H9 (cell line): Measurements from ENCODE around the gene SDHAF2. TPM values are rescaled to one million over a fixed set of nuclear protein-coding genes. Genes with fewer than 3 reads are reported as not detected.

Experiments
- DNase-seq: peaks from one replicate; pipeline ENCODE4 v3.0.0-alpha.2; 2017
- H2AFZ ChIP-seq: one replicate; pipeline ENCODE4 v1.6.1; 2013; ENCODE audit warnings: mild to moderate bottlenecking, low read length, control low read depth, moderate library complexity
- H2AK5ac ChIP-seq: 2 replicates; pipeline ENCODE4 v1.6.1; 2013; ENCODE audit warnings: low read length, control low read depth, mixed read lengths; ENCODE audit not compliant: insufficient read length
- H2BK120ac ChIP-seq: one replicate; pipeline ENCODE4 v1.6.1; 2013; ENCODE audit warnings: low read depth, mild to moderate bottlenecking, low read length, control low read depth, inconsistent platforms; ENCODE audit not compliant: poor library complexity, severe bottlenecking
- H2BK12ac ChIP-seq: 2 replicates; pipeline ENCODE4 v1.6.1; 2013; ENCODE audit warnings: low read length, control low read depth, mixed read lengths, low read depth; ENCODE audit not compliant: insufficient read length
- H2BK15ac ChIP-seq: 2 replicates; pipeline ENCODE4 v1.6.1; 2013; ENCODE audit warnings: low read depth, low read length, control low read depth
- H2BK20ac ChIP-seq: one replicate; pipeline ENCODE4 v1.6.1; 2013; ENCODE audit warnings: low read depth, mild to moderate bottlenecking, low read length, control low read depth, inconsistent platforms; ENCODE audit not compliant: poor library complexity, severe bottlenecking
- H2BK5ac ChIP-seq: 2 replicates; pipeline ENCODE4 v1.6.1; 2013; ENCODE audit warnings: low read length, control low read depth, mixed read lengths; ENCODE audit not compliant: insufficient read length
- H3K14ac ChIP-seq: 2 replicates; pipeline ENCODE4 v1.6.1; 2013; ENCODE audit warnings: low read length, control low read depth; ENCODE audit not compliant: insufficient read depth
- H3K18ac ChIP-seq: 2 replicates; pipeline ENCODE4 v1.6.1; 2013; ENCODE audit warnings: low read depth, mild to moderate bottlenecking, mixed read lengths, low read length, control low read depth; ENCODE audit not compliant: insufficient read length
- H3K23ac ChIP-seq: 2 replicates; pipeline ENCODE4 v1.6.1; 2013; ENCODE audit warnings: low read length, control low read depth, mixed read lengths, low read depth; ENCODE audit not compliant: insufficient read length
- H3K23me2 ChIP-seq: 2 replicates; pipeline ENCODE4 v1.6.1; 2013; ENCODE audit warnings: low read depth, mild to moderate bottlenecking, mixed read lengths, low read length, control low read depth; ENCODE audit not compliant: insufficient read length, poor library complexity, severe bottlenecking
- H3K27ac ChIP-seq: 2 replicates; pipeline ENCODE4 v1.5.1; 2013; ENCODE audit warnings: low read length, control low read depth, mixed read lengths, low read depth; ENCODE audit not compliant: insufficient read length
- H3K27me3 ChIP-seq: 2 replicates; pipeline ENCODE4 v1.6.1; 2013; ENCODE audit warnings: low read length, control low read depth, inconsistent platforms; ENCODE audit not compliant: insufficient read depth
- H3K4ac ChIP-seq: 2 replicates; pipeline ENCODE4 v1.6.1; 2013; ENCODE audit warnings: low read depth, mild to moderate bottlenecking, control low read depth, inconsistent platforms, low read length, moderate library complexity
- H3K4me1 ChIP-seq: 2 replicates; pipeline ENCODE4 v1.6.1; 2013; ENCODE audit warnings: low read length, control low read depth, inconsistent platforms; ENCODE audit not compliant: insufficient read depth
- H3K4me2 ChIP-seq: 2 replicates; pipeline ENCODE4 v1.6.1; 2013; ENCODE audit warnings: low read length, control low read depth, mixed read lengths; ENCODE audit not compliant: insufficient read length, insufficient read depth
- H3K56ac ChIP-seq: 2 replicates; pipeline ENCODE4 v1.6.1; 2013; ENCODE audit warnings: low read depth, mild to moderate bottlenecking, mixed read lengths, low read length, control low read depth; ENCODE audit not compliant: insufficient read length
- H3K79me1 ChIP-seq: 2 replicates; pipeline ENCODE4 v1.6.1; 2013; ENCODE audit warnings: low read depth, mild to moderate bottlenecking, moderate library complexity, low read length, control low read depth, inconsistent platforms; ENCODE audit not compliant: insufficient read depth, poor library complexity, severe bottlenecking
- H3K79me2 ChIP-seq: 2 replicates; pipeline ENCODE4 v1.6.1; 2013; ENCODE audit warnings: low read length, control low read depth, inconsistent platforms; ENCODE audit not compliant: insufficient read depth
- H3K9ac ChIP-seq: 2 replicates; pipeline ENCODE4 v1.6.1; 2013; ENCODE audit warnings: low read length, control low read depth, mixed read lengths; ENCODE audit not compliant: insufficient read length; ENCODE audit errors: extremely low read depth
- H3K9me3 ChIP-seq: one replicate; pipeline ENCODE4 v1.6.1; 2013; ENCODE audit warnings: low read depth, low read length, inconsistent platforms; ENCODE audit not compliant: control insufficient read depth
- H3T11ph ChIP-seq: one replicate; pipeline ENCODE4 v1.6.1; 2013; ENCODE audit warnings: mild to moderate bottlenecking, low read length, control low read depth, inconsistent platforms
- H4K20me1 ChIP-seq: one replicate; pipeline ENCODE4 v1.6.1; 2013; ENCODE audit not compliant: control insufficient read depth, insufficient read length, insufficient read depth
- H4K5ac ChIP-seq: 2 replicates; pipeline ENCODE4 v1.6.1; 2013; ENCODE audit warnings: low read depth, mild to moderate bottlenecking, mixed read lengths, low read length, control low read depth; ENCODE audit not compliant: insufficient read length
- H4K8ac ChIP-seq: replicated peaks from 2 replicates; pipeline ENCODE4 v1.6.1; 2013; ENCODE audit warnings: low read length, control low read depth, mixed read lengths, low read depth; ENCODE audit not compliant: insufficient read length
- H4K91ac ChIP-seq: 2 replicates; pipeline ENCODE4 v1.6.1; 2013; ENCODE audit warnings: low read depth, mild to moderate bottlenecking, moderate library complexity, mixed read lengths, low read length, control low read depth; ENCODE audit not compliant: insufficient read length
- H3K27ac Mint-ChIP-seq, 3 experiments: 2 replicates in 2 of 3; 3 replicates in 1 of 3; pipeline ENCODE4 v1.8.0; 2020 to 2021; ENCODE audit warnings: mixed read lengths in 3 of 3, mild to moderate bottlenecking in 1 of 3, moderate library complexity in 1 of 3
- H3K27me3 Mint-ChIP-seq: 2 replicates; pipeline ENCODE4 v1.8.0; 2021; ENCODE audit warnings: low read depth, mild to moderate bottlenecking, moderate library complexity, mixed read lengths
- H3K36me3 Mint-ChIP-seq, 3 experiments: 2 replicates in 2 of 3; 3 replicates in 1 of 3; pipeline ENCODE4 v1.8.0; 2020 to 2021; ENCODE audit warnings: low read depth in 3 of 3, mixed read lengths in 3 of 3; ENCODE audit not compliant: insufficient read depth in 1 of 3
- H3K4me1 Mint-ChIP-seq, 2 experiments: 2 replicates each; pipeline ENCODE4 v1.8.0; 2020; ENCODE audit warnings: mixed read lengths in 2 of 2
- H3K4me3 Mint-ChIP-seq, 2 experiments: 2 replicates in 1 of 2; 3 replicates in 1 of 2; pipeline ENCODE4 v1.8.0; 2020 to 2021; ENCODE audit warnings: mild to moderate bottlenecking in 2 of 2, mixed read lengths in 2 of 2, moderate library complexity in 1 of 2
- H3K9me3 Mint-ChIP-seq, 2 experiments: 2 replicates in 1 of 2; 3 replicates in 1 of 2; pipeline ENCODE4 v1.8.0; 2020; ENCODE audit warnings: mild to moderate bottlenecking in 2 of 2, mixed read lengths in 2 of 2, moderate library complexity in 1 of 2
- WGBS: extraction: QIAGEN DNeasy Blood & Tissue Kit; methylation state at CpG from one replicate; pipeline ENCODE4 v1.1.7; 2013; ENCODE audit warnings: missing lambda C conversion rate, low lambda C conversion rate, mixed read lengths; ENCODE audit not compliant: insufficient read length; ENCODE audit errors: extremely low coverage; 5-methylcytosine and 5-hydroxymethylcytosine counted together
- total RNA-seq: library from RNA; stranded (reverse); gene quantifications from 2 replicates; pipeline ENCODE4 v1.2.1, GENCODE V29; 2021
- TF ChIP-seq, protein P1 (sequence below): fragments of 200-600 bp; sonication (generic); conservative IDR thresholded peaks from 3 replicates; pipeline ENCODE4 v1.8.0; 2021; ENCODE audit warnings: antibody characterized with exemption, mild to moderate bottlenecking

SDHAF2 gene
- total RNA-seq, 1 experiment from 2014 or later: 41.8 TPM

DNA sequence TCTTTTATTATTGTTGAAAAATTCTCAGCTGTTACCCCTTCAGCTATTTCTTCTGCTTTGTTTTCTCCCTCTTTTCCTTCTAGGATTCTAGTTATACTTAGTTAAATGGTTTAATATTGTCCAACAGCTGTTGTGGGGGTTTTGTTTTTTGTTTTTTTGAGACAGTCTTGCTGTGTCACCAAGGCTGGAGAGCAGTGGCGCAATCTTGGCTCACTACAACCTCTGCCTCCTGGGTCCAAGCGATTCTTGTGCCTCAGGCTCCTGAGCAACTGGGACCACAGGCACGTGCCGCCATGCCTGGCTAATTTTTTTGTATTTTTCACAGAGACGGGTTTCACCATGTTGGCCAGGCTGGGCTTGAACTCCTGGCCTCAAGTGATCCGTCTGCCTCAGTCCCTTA, 12.7 kb downstream of the SDHAF2 start:
- Histone ChIP-seq H3K9ac (no peak overlapping the region), H3K14ac (no peak overlapping the region), H3K27ac (no peak overlapping the region), H3K4ac (no peak overlapping the region), H3T11ph (no peak overlapping the region), H2AK5ac (no peak overlapping the region), H2BK120ac (no peak overlapping the region), H3K79me1 (peaks cover 5% of the 10 kb centered on the region), H4K5ac (no peak overlapping the region), H3K9me3 (no peaks in the 10 kb centered on the region), H2BK15ac (no peak overlapping the region), H2BK20ac (no peak overlapping the region), H3K4me1 (no peaks in the 10 kb centered on the region), H3K23me2 (no peaks in the 10 kb centered on the region), H4K20me1 (peaks cover 3% of the 10 kb centered on the region), H3K23ac (no peak overlapping the region), H3K4me2 (no peak overlapping the region), H2BK5ac (no peak overlapping the region), H2AFZ (no peak overlapping the region), H3K56ac (no peak overlapping the region), H3K18ac (no peak overlapping the region), H4K8ac (no peak overlapping the region), H4K91ac (no peak overlapping the region), H3K79me2 (0 out of 2 replicates have a peak, but pooled peaks cover 2% of the 10 kb centered on the region), H3K27me3 (no peaks in the 10 kb centered on the region), H2BK12ac (no peak overlapping the region)
- no peak overlapping the region for H3K4me3 Mint-ChIP-seq
- peak overlapping the region in 1 of 3 experiments; percentile 49; a peak in 3 of 7 replicates for H3K27ac Mint-ChIP-seq
- H3K27me3 Mint-ChIP-seq: no peaks in the 10 kb centered on the region
- TF ChIP-seq, protein P1, sequence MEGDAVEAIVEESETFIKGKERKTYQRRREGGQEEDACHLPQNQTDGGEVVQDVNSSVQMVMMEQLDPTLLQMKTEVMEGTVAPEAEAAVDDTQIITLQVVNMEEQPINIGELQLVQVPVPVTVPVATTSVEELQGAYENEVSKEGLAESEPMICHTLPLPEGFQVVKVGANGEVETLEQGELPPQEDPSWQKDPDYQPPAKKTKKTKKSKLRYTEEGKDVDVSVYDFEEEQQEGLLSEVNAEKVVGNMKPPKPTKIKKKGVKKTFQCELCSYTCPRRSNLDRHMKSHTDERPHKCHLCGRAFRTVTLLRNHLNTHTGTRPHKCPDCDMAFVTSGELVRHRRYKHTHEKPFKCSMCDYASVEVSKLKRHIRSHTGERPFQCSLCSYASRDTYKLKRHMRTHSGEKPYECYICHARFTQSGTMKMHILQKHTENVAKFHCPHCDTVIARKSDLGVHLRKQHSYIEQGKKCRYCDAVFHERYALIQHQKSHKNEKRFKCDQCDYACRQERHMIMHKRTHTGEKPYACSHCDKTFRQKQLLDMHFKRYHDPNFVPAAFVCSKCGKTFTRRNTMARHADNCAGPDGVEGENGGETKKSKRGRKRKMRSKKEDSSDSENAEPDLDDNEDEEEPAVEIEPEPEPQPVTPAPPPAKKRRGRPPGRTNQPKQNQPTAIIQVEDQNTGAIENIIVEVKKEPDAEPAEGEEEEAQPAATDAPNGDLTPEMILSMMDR: no peak
- no peak for DNase-seq
- WGBS: no CpG with 5 or more reads among the region's 6 CpGs
- peaks cover 6% of the 10 kb centered on the region in 2 experiments; a peak in 3 of 4 replicates for H3K4me1 Mint-ChIP-seq
- H3K36me3 Mint-ChIP-seq: peaks cover 44 to 79% (median 70%) of the 10 kb centered on the region in 3 experiments; a peak in 6 of 7 replicates
- no peaks in the 10 kb centered on the region; a peak in 1 of 5 replicates for H3K9me3 Mint-ChIP-seq
